Measurements from ENCODE around the gene MAP3K1. TPM values are rescaled to one million over a fixed set of nuclear protein-coding genes. Genes with fewer than 3 reads are reported as not detected.

MAP3K1 gene
- total and polyA plus RNA-seq, 4 donors = 2.4 to 15.4 (median 6.7) TPM

- TF ChIP-seq REST (IDR thresholded peaks at IDR 0.05) (no peak), EGR1 (IDR thresholded peaks at IDR 0.05; ENCODE audit: low read depth in 2 of 2) (no peak)
These were observed 14.1 kb upstream of the MAP3K1 start (continued) for GRCh38 chr5:56801256-56801655.

GRCh38 chr5:56802205-56802604, 13.1 kb upstream of the MAP3K1 start:
- Histone ChIP-seq H3K27ac (ENCODE audit: low read depth in 1 of 2, low read length in 2 of 2) (no peak overlapping the region), H3K27me3 (ENCODE audit: control insufficient read depth in 4 of 4, insufficient read depth in 4 of 4, low read length in 3 of 4) (no peaks in the 10 kb centered on the region), H3K9ac (ENCODE audit: low read depth in 1 of 2, low read length in 2 of 2) (no peak overlapping the region), H3K9me3 (ENCODE audit: control insufficient read depth in 4 of 4, low read length in 3 of 4) (no peaks in the 10 kb centered on the region), H3K4me3 (ENCODE audit: low read depth in 1 of 3, low read length in 3 of 3) (no peak overlapping the region), H3K4me1 (ENCODE audit: control insufficient read depth in 4 of 4, insufficient read depth in 4 of 4, low read length in 3 of 4) (peaks cover 0 to 1% (median 0%) of the 10 kb centered on the region in 4 donors), H3K36me3 (ENCODE audit: control insufficient read depth in 4 of 4, insufficient read depth in 3 of 4, low read depth in 1 of 4, low read length in 3 of 4) (no peaks in the 10 kb centered on the region)
- no peak for TF ChIP-seq MAX (IDR thresholded peaks at IDR 0.05)
- TF ChIP-seq FOXA2 (IDR thresholded peaks at IDR 0.05) = no peak
- TF ChIP-seq NR2F2 (IDR thresholded peaks at IDR 0.05) = no peak
- no peak for TF ChIP-seq REST (IDR thresholded peaks at IDR 0.05)
- no peak for TF ChIP-seq CTCF (IDR thresholded peaks at IDR 0.05; ENCODE audit: low read depth, low read length, missing input control)
- no peak for TF ChIP-seq YY1 (IDR thresholded peaks at IDR 0.05)
- no peak for TF ChIP-seq JUND (IDR thresholded peaks at IDR 0.05)
- no peak for TF ChIP-seq FOXA1 (IDR thresholded peaks at IDR 0.05)
- TF ChIP-seq ZBTB33 (IDR thresholded peaks at IDR 0.05) = no peak
- no peak for TF ChIP-seq TAF1 (conservative IDR thresholded peaks at IDR 0.05)
- TF ChIP-seq HNF4G (IDR thresholded peaks at IDR 0.05) = no peak
- TF ChIP-seq ATF3 (IDR thresholded peaks at IDR 0.05) = no peak
- TF ChIP-seq SP1 (IDR thresholded peaks at IDR 0.05) = no peak
- no peak for TF ChIP-seq GABPA (IDR thresholded peaks at IDR 0.05 in 1 of 2, conservative IDR thresholded peaks at IDR 0.05 in 1 of 2)
- TF ChIP-seq EGR1 (IDR thresholded peaks at IDR 0.05; ENCODE audit: low read depth in 2 of 2) = no peak
- TF ChIP-seq RXRA (IDR thresholded peaks at IDR 0.05) = no peak
- 83% methylated on average over 2 of the region's 2 CpGs for WGBS
- no peak for DNase-seq (ENCODE audit: low spot score)
